Breast epithelium (tissue), 4 donors: ENCODE data around the gene CLEC19A. TPM values are rescaled to one million over a fixed set of nuclear protein-coding genes. Genes with fewer than 3 reads are reported as not detected.

Source experiments
- DNase-seq, 2 donors: peaks; one replicate each; pipeline ENCODE4 v3.0.0-alpha.2; 2019; ENCODE audit warnings: low spot score in 2 of 2
- H3K27ac ChIP-seq, 2 donors: fragments of 200-600 bp; sonication (generic) in 1 of 2; one replicate each; pipeline ENCODE4 v1.5.1; 2016 to 2019; ENCODE audit warnings: mild to moderate bottlenecking in 1 of 2
- H3K27me3 ChIP-seq, 2 donors: fragments of 200-600 bp; sonication (generic) in 1 of 2; one replicate each; pipeline versions ENCODE4 v1.5.1 to v1.6.0; 2017 to 2019; ENCODE audit warnings: control low read depth in 1 of 2, mild to moderate bottlenecking in 1 of 2
- H3K36me3 ChIP-seq: fragments of 200-600 bp; one replicate; pipeline ENCODE4 v1.5.1; 2019
- H3K4me1 ChIP-seq, 2 donors: fragments of 200-600 bp; sonication (generic); one replicate each; pipeline ENCODE4 v1.5.1; 2016 to 2019; ENCODE audit warnings: control low read depth in 1 of 2
- H3K4me3 ChIP-seq, 3 donors: fragments of 200-600 bp; sonication (generic); 1 replicate in 2 of 3; 2 replicates in 1 of 3; pipeline ENCODE4 v1.5.1; 2016 to 2019; ENCODE audit warnings: mild to moderate bottlenecking in 3 of 3, moderate library complexity in 2 of 3
- H3K9me3 ChIP-seq, 2 donors: fragments of 200-600 bp; sonication (generic) in 1 of 2; one replicate each; pipeline ENCODE4 v1.5.1; 2016 to 2019; ENCODE audit warnings: control low read depth in 1 of 2
- POLR2A ChIP-seq: fragments of 450-650 bp; IDR thresholded peaks from one replicate; pipeline ENCODE4 v1.6.1; 2016; ENCODE audit warnings: antibody characterized with exemption, mild to moderate bottlenecking, moderate library complexity
- POLR2AphosphoS5 ChIP-seq, 3 donors: sonication (generic); formaldehyde crosslinking; IDR thresholded peaks; one replicate each; pipeline ENCODE4 v1.6.1; 2017; ENCODE audit warnings: antibody characterized with exemption in 3 of 3
- intact Hi-C: fragments of 100-400 bp; cut with DNase I; formaldehyde crosslinking; loops from one replicate; pipeline ENCODE4 v1.15.1; 2023; ENCODE audit warnings: low total_unique reads
- total RNA-seq, 3 donors: library from RNA; depleted of rRNA; stranded (reverse); fragments of >200 nt; gene quantifications; one replicate each; pipeline ENCODE4 v1.1.0, GENCODE V29; 2016
- TF ChIP-seq, protein P1 (sequence below), 3 donors: fragments of 450-650 bp; IDR thresholded peaks; one replicate each; pipeline ENCODE4 v1.5.1; 2016 to 2017; ENCODE audit warnings: antibody characterized with exemption in 3 of 3, mild to moderate bottlenecking in 3 of 3, moderate library complexity in 3 of 3

CLEC19A gene
- total RNA-seq, 3 donors from 2014 or later = 0.29 TPM; not detected in 2

DNA sequence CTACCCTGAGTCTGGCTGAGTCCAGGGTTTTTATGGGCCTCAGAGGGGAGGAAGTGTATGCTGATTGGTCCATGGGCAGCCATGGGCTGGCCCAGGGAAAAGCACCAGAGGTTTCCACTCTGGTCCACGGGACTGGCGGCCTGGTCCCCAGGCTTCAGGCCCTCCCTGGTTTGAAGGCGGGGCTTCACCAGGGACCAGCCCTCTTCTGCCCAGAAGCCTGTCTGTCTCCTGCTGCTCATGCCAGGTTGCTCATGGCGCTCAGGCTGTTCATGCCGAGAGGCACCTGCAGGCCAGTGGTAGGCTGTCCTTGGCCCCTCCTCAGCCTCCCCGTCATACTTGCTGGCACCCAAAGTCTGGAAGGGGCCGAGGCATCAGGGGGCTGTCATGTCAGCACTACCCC is 45.0 kb upstream of the CLEC19A start:
- intact Hi-C loops = no loop called here
- Histone ChIP-seq H3K36me3 (no peaks in the 10 kb centered on the region), H3K4me1 (no peaks in the 10 kb centered on the region), H3K27me3 (no peaks in the 10 kb centered on the region), H3K27ac (no peak overlapping the region), H3K4me3 (no peak overlapping the region), H3K9me3 (peaks cover under 1 to 23% of the 10 kb centered on the region in 2 donors)
- DNase-seq = no peak
- TF ChIP-seq, protein P1, sequence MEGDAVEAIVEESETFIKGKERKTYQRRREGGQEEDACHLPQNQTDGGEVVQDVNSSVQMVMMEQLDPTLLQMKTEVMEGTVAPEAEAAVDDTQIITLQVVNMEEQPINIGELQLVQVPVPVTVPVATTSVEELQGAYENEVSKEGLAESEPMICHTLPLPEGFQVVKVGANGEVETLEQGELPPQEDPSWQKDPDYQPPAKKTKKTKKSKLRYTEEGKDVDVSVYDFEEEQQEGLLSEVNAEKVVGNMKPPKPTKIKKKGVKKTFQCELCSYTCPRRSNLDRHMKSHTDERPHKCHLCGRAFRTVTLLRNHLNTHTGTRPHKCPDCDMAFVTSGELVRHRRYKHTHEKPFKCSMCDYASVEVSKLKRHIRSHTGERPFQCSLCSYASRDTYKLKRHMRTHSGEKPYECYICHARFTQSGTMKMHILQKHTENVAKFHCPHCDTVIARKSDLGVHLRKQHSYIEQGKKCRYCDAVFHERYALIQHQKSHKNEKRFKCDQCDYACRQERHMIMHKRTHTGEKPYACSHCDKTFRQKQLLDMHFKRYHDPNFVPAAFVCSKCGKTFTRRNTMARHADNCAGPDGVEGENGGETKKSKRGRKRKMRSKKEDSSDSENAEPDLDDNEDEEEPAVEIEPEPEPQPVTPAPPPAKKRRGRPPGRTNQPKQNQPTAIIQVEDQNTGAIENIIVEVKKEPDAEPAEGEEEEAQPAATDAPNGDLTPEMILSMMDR (IDR thresholded peaks at IDR 0.05) = no peak
- no peak for TF ChIP-seq POLR2AphosphoS5 (IDR thresholded peaks at IDR 0.05)
- TF ChIP-seq POLR2A = no peak

DNA sequence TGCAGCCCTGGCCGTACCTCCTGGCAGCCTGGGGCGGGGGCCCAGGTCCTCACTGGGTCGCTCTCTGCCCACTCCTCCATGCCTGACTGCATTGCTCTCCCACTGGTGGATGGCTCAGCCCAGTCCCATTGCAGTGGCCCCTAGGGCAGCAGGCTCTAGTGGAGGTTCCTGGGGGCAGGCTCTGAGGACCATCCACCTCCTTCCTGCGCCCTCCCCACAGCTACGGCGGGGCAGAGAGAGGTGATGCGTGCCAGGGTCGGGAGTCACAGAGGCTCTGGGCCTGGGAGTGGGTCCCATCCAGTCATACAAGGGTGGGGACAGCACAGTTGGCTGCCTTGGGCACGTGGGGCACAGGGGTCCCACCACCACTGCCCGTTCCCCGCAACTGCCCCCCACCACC is 44.0 kb upstream of the CLEC19A start:
- intact Hi-C loops = no loop called here
- TF ChIP-seq, protein P1 (IDR thresholded peaks at IDR 0.05) = no peak
- TF ChIP-seq POLR2AphosphoS5 (IDR thresholded peaks at IDR 0.05) (no peak), POLR2A (no peak)
- no peak overlapping the region for H3K27ac ChIP-seq
- H3K9me3 ChIP-seq = peaks cover 0 to 15% of the 10 kb centered on the region in 2 donors
- H3K36me3 ChIP-seq = no peaks in the 10 kb centered on the region
- H3K4me3 ChIP-seq = no peak overlapping the region
- H3K27me3 ChIP-seq = no peaks in the 10 kb centered on the region
- H3K4me1 ChIP-seq = no peaks in the 10 kb centered on the region
- DNase-seq = no peak

DNA sequence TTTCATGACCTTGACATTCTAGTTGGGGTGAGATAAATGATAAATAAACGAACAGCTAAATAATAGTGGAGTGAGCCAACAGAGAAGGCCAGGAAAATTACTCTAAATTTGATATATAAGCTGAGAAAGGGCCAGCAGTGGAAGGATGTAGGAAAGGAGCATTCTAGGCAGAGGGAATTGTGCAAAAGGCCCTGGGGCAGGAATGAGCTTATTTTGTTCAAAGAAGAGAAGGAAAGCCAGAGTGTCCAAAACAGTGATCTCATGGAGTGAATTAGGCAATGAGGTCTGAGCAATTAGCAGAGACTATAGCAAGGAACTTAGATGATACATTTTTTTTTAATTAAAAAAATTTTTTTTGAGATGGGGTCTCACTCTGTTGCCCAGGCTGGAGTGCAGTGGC is 43.3 kb upstream of the CLEC19A start:
- intact Hi-C loops = no loop called here
- Histone ChIP-seq H3K27me3 (no peaks in the 10 kb centered on the region), H3K4me1 (no peaks in the 10 kb centered on the region), H3K4me3 (no peak overlapping the region), H3K36me3 (no peaks in the 10 kb centered on the region), H3K9me3 (peaks cover 0 to 12% of the 10 kb centered on the region in 2 donors), H3K27ac (no peak overlapping the region)
- TF ChIP-seq, protein P1 (IDR thresholded peaks at IDR 0.05) = no peak
- no peak for TF ChIP-seq POLR2AphosphoS5 (IDR thresholded peaks at IDR 0.05)
- TF ChIP-seq POLR2A = no peak
- DNase-seq = no peak

DNA sequence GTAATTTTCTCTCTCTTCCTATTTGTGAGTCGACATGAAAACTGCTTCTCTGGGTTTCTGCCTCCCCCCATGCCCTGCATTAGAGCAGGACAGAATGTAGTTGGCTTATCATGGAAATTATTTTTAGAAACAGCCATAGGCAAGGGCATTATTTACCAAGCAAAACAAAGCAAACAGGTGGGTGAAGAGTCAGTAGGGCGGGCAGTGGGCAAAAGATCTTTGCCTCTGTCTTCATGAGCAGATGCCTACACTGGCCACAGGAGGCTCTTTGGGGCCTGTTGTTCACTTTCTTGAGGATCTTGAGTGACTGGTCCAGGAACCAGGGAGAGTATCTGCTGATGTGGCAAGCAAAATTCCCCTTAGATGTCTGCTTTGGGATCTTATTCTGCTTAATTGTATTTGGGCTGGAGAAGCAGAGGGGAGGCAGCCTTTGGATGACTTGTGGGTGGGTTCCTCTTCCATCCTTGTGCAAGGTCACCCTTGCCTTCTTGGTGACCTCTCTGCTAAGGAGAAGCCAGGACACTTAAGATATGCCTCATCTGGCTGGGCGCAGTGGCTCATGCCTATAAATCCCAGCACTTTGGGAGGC is 42.5 kb upstream of the CLEC19A start:
- DNase-seq = no peak
- intact Hi-C loops = no loop called here
- no peaks in the 10 kb centered on the region for H3K36me3 ChIP-seq
- H3K27ac ChIP-seq = no peak overlapping the region
- no peak overlapping the region for H3K4me3 ChIP-seq
- H3K4me1 ChIP-seq = no peaks in the 10 kb centered on the region
- H3K9me3 ChIP-seq = peaks cover 0 to 12% of the 10 kb centered on the region in 2 donors
- H3K27me3 ChIP-seq = no peaks in the 10 kb centered on the region
- TF ChIP-seq POLR2AphosphoS5 (IDR thresholded peaks at IDR 0.05) (no peak), POLR2A (no peak)
- TF ChIP-seq, protein P1 (IDR thresholded peaks at IDR 0.05) = no peak

DNA sequence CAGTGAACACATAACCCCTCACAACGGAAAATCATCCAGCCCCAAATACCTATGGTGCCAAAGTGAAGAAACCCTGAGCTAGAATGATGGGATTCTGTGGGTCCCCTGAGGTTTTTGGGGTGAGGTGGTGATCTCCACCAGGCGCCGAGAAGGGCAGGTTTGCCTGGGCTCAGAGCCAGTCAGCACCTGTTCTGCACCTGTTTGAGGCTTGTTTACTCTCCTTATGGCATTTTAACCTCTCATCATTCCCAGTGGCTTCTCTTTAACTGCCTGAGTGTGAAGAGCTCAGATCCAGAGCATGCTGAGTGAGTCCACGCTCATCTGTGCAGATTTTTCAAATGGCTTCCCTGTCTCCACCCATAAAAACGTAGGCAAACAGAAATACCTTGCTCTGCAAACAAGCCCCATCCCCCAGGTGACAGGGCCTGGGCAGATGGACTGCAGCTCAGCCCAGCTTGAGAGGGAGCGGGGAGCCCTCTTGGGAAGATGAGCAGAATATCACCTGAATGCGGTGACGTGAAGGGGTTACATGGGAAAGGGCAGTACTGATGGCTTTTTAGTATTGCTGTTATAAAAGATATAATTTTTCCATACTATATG is 40.1 kb upstream of the CLEC19A start:
- H3K27me3 ChIP-seq = no peaks in the 10 kb centered on the region
- no peaks in the 10 kb centered on the region for H3K4me1 ChIP-seq
- TF ChIP-seq, protein P1 (IDR thresholded peaks at IDR 0.05) = no peak
- no peak for TF ChIP-seq POLR2A
- no peak for TF ChIP-seq POLR2AphosphoS5 (IDR thresholded peaks at IDR 0.05)
- H3K9me3 ChIP-seq = peaks cover 0 to 3% of the 10 kb centered on the region in 2 donors
- no peak overlapping the region for H3K4me3 ChIP-seq
- DNase-seq = no peak
- no peak overlapping the region for H3K27ac ChIP-seq
- intact Hi-C loops = no loop called here
- no peaks in the 10 kb centered on the region for H3K36me3 ChIP-seq
